Measurements from ENCODE around the gene DCTN3.

DNA sequence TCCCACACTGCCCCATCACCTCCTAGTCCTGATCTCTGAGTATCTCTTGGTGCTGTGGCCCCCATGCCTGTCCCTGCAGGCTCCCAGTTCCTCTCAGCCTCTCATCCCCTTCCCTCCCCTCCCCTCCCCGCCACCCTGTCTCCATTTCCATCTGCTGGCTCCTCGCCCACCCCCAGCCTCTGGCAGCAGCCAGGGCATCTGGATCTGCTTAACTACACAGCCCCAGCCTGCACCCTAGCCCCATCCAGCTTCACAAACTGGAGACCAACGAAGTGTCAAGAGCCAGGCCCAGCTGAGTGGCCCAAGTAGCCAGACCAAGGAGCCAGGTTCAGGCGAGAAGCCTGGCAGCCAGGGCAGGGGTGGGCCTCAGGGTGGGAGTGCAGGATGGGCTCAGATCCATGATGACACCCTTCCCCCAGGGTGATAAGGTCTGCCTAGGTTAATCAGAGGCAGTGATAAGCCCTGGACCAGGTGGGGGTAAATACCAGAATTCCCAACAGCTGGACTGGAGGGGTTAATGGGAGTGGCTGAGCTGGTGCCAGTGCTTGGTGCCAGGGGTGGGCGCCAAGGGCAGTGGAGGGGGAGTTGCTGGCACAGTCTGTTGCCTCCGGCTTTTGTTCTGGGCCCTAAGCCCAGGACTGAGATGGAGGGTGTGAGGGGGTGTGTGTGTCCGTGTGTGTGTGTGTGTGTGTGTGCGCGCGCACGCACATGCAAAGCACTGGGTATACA is 34.2 kb upstream of the DCTN3 start:
- TF ChIP-seq, protein P1, sequence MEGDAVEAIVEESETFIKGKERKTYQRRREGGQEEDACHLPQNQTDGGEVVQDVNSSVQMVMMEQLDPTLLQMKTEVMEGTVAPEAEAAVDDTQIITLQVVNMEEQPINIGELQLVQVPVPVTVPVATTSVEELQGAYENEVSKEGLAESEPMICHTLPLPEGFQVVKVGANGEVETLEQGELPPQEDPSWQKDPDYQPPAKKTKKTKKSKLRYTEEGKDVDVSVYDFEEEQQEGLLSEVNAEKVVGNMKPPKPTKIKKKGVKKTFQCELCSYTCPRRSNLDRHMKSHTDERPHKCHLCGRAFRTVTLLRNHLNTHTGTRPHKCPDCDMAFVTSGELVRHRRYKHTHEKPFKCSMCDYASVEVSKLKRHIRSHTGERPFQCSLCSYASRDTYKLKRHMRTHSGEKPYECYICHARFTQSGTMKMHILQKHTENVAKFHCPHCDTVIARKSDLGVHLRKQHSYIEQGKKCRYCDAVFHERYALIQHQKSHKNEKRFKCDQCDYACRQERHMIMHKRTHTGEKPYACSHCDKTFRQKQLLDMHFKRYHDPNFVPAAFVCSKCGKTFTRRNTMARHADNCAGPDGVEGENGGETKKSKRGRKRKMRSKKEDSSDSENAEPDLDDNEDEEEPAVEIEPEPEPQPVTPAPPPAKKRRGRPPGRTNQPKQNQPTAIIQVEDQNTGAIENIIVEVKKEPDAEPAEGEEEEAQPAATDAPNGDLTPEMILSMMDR (conservative IDR thresholded peaks at IDR 0.05): no peak
- no peak for TF ChIP-seq EZH2 (IDR thresholded peaks at IDR 0.05; ENCODE audit: low read depth)
